Peyer's patch (tissue), 4 donors: ENCODE results near the gene LAMP5.

ENCODE experiments used
- POLR2A ChIP-seq, 2 donors: fragments of 450-650 bp; IDR thresholded peaks; one replicate each; pipeline ENCODE4 v1.5.1; 2017; ENCODE audit warnings: antibody characterized with exemption in 2 of 2, mild to moderate bottlenecking in 2 of 2, moderate library complexity in 2 of 2
- TF ChIP-seq, protein P1 (sequence below), 6 experiments: fragments of 450-650 bp in 4 of 6; fragments of 200-600 bp in 2 of 6; sonication (generic) in 1 of 6; IDR thresholded peaks; one replicate each; pipeline ENCODE4 v1.5.1; 2017 to 2019; ENCODE audit warnings: antibody characterized with exemption in 6 of 6, mild to moderate bottlenecking in 3 of 6, moderate library complexity in 1 of 6

DNA sequence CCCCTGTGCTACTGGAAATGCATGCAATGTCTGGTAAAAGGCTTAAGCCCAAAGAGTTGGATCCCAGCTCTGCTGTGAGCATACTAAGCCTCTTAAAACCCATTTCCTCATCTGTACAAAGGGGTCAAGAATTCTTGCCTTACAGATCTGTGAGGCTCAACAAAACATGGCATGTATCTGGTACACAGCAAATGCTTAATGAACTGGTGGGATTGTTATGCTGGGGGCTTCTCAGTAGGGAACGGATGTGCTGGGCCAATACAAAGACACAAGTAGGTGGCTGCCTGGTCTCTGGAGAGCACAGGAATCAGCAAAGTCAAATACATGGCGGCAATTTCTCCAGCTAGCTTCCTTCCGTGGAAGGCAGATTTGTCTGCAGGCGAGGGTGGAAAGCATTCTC lies 62.3 kb downstream of the LAMP5 start:
- TF ChIP-seq, protein P1, sequence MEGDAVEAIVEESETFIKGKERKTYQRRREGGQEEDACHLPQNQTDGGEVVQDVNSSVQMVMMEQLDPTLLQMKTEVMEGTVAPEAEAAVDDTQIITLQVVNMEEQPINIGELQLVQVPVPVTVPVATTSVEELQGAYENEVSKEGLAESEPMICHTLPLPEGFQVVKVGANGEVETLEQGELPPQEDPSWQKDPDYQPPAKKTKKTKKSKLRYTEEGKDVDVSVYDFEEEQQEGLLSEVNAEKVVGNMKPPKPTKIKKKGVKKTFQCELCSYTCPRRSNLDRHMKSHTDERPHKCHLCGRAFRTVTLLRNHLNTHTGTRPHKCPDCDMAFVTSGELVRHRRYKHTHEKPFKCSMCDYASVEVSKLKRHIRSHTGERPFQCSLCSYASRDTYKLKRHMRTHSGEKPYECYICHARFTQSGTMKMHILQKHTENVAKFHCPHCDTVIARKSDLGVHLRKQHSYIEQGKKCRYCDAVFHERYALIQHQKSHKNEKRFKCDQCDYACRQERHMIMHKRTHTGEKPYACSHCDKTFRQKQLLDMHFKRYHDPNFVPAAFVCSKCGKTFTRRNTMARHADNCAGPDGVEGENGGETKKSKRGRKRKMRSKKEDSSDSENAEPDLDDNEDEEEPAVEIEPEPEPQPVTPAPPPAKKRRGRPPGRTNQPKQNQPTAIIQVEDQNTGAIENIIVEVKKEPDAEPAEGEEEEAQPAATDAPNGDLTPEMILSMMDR (IDR thresholded peaks at IDR 0.05) = no peak
- TF ChIP-seq POLR2A (IDR thresholded peaks at IDR 0.05) = no peak
